Measurements from ENCODE around the gene ESR1.
"Not testable (repeated sequence)": the region's sequence is repeated elsewhere in the genome, so short reads cannot be mapped to it uniquely, and the experiment has no call there.

DNA sequence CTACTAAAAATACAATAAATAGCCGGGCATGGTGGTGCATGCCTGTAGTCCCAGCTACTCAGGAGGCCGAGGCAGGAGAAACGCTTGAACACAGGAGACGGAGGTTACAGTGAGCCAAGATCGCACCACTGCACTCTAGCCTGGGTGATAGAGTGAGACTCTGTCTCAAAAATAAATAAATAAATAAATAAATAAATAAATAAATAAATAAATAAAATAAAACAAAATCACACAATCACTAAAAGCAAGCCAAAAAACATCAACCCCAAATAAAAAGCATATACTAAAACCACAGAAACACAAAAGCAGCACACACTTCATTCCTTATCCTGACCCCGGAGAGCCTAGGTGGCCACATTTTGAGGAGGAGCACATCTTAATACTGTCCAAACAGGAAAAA lies 330.9 kb downstream of the ESR1 start:
- not testable (repeated sequence) for TF ChIP-seq RFX5 (IDR thresholded peaks at IDR 0.05; ENCODE audit: low read length); CTCF (IDR thresholded peaks at IDR 0.05); EZH2phosphoT487 (IDR thresholded peaks at IDR 0.05; ENCODE audit: borderline replicate concordance, low read depth)

Data from SK-N-SH (cell line).